Neural cell (in vitro differentiated cells): ENCODE measurements around the gene ANKFN1.
A peak's percentile ranks its signal among the peaks of the same experiment; 100 is the strongest.

ENCODE experiments used
- EP300 ChIP-seq: fragments of 450-650 bp; conservative IDR thresholded peaks from 2 replicates; pipeline ENCODE4 v1.6.1; 2014; ENCODE audit warnings: antibody characterized with exemption, mild to moderate bottlenecking, moderate library complexity; ENCODE audit not compliant: poor library complexity, severe bottlenecking
- EZH2 ChIP-seq: fragments of 200-600, 300-800 bp; shearing (Covaris generic), sonication (generic); IDR thresholded peaks from 2 replicates; pipeline ENCODE4 v1.6.1; 2014; ENCODE audit warnings: antibody characterized with exemption, low read length, borderline replicate concordance, mild to moderate bottlenecking; ENCODE audit not compliant: insufficient read depth, poor library complexity, severe bottlenecking
- MXI1 ChIP-seq: fragments of 450-650 bp; conservative IDR thresholded peaks from 2 replicates; pipeline ENCODE4 v1.6.1; 2014; ENCODE audit warnings: antibody characterized with exemption, mild to moderate bottlenecking; ENCODE audit not compliant: poor library complexity, severe bottlenecking
- POLR2AphosphoS5 ChIP-seq: IDR thresholded peaks from 2 replicates; pipeline ENCODE4 v1.6.1; 2012
- RAD21 ChIP-seq: fragments of 450-650 bp; conservative IDR thresholded peaks from 2 replicates; pipeline ENCODE4 v1.6.1; 2014; ENCODE audit warnings: antibody characterized with exemption, mild to moderate bottlenecking, moderate library complexity
- SMC3 ChIP-seq: fragments of 450-650 bp; conservative IDR thresholded peaks from 2 replicates; pipeline ENCODE4 v1.6.1; 2014; ENCODE audit warnings: antibody characterized with exemption, mild to moderate bottlenecking, moderate library complexity; ENCODE audit not compliant: poor library complexity
- TAF1 ChIP-seq: IDR thresholded peaks from 2 replicates; pipeline ENCODE4 v1.6.1; 2012; ENCODE audit warnings: low read depth
- TF ChIP-seq, protein P1 (sequence below): fragments of 450-650 bp; IDR thresholded peaks from 2 replicates; pipeline ENCODE4 v1.5.1; 2014; ENCODE audit warnings: antibody characterized with exemption, mild to moderate bottlenecking, moderate library complexity; ENCODE audit not compliant: poor library complexity, severe bottlenecking
- TF ChIP-seq, protein P2 (sequence below): IDR thresholded peaks from 2 replicates; pipeline ENCODE4 v1.6.1; 2012; ENCODE audit warnings: borderline replicate concordance

DNA sequence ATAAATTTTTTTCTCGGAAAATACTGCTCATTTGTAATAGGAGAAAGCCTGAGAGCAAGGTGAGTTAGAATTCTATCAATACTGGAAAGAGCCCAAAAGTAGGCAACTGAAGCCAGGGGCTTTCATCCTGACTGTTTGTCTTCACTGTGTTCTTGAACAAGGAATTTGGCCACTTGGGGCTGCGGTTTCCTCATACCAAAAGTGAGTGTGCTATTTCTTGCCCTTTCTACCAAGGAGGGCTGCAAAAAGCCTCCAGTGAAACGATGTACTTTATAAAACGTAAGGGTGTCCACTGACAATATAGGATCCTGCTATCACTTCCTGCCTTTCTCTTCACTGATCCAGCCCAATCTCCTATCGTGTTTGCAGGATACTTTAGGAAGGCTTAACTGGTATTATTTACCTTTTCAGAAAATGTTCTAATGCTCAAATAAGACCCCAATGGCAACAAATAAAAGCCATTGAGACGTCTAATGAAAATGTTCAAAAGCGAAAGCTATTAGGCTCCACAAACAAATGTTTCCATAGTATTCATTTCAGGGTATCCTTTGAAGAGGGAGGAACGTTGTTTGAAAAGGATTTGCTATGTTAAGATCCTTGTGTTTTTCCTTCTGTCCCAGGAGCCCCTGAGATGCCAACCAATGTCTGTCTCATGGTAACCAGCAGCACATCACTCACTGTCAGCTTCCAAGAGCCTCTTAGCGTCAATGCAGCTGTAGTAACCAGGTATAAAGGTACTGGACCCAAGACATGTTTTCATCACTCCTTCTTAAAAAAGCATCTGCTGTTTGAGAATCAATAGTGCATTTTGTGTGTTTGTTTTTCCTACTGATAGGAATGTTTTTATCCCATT is 220.9 kb downstream of the ANKFN1 start:
- TF ChIP-seq EP300: peak; percentile 72
- no peak for TF ChIP-seq SMC3
- TF ChIP-seq, protein P1, sequence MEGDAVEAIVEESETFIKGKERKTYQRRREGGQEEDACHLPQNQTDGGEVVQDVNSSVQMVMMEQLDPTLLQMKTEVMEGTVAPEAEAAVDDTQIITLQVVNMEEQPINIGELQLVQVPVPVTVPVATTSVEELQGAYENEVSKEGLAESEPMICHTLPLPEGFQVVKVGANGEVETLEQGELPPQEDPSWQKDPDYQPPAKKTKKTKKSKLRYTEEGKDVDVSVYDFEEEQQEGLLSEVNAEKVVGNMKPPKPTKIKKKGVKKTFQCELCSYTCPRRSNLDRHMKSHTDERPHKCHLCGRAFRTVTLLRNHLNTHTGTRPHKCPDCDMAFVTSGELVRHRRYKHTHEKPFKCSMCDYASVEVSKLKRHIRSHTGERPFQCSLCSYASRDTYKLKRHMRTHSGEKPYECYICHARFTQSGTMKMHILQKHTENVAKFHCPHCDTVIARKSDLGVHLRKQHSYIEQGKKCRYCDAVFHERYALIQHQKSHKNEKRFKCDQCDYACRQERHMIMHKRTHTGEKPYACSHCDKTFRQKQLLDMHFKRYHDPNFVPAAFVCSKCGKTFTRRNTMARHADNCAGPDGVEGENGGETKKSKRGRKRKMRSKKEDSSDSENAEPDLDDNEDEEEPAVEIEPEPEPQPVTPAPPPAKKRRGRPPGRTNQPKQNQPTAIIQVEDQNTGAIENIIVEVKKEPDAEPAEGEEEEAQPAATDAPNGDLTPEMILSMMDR: no peak
- TF ChIP-seq EZH2: no peak
- no peak for TF ChIP-seq RAD21
- TF ChIP-seq TAF1: no peak
- no peak for TF ChIP-seq MXI1
- peak; percentile 43 for TF ChIP-seq POLR2AphosphoS5
- TF ChIP-seq, protein P2, sequence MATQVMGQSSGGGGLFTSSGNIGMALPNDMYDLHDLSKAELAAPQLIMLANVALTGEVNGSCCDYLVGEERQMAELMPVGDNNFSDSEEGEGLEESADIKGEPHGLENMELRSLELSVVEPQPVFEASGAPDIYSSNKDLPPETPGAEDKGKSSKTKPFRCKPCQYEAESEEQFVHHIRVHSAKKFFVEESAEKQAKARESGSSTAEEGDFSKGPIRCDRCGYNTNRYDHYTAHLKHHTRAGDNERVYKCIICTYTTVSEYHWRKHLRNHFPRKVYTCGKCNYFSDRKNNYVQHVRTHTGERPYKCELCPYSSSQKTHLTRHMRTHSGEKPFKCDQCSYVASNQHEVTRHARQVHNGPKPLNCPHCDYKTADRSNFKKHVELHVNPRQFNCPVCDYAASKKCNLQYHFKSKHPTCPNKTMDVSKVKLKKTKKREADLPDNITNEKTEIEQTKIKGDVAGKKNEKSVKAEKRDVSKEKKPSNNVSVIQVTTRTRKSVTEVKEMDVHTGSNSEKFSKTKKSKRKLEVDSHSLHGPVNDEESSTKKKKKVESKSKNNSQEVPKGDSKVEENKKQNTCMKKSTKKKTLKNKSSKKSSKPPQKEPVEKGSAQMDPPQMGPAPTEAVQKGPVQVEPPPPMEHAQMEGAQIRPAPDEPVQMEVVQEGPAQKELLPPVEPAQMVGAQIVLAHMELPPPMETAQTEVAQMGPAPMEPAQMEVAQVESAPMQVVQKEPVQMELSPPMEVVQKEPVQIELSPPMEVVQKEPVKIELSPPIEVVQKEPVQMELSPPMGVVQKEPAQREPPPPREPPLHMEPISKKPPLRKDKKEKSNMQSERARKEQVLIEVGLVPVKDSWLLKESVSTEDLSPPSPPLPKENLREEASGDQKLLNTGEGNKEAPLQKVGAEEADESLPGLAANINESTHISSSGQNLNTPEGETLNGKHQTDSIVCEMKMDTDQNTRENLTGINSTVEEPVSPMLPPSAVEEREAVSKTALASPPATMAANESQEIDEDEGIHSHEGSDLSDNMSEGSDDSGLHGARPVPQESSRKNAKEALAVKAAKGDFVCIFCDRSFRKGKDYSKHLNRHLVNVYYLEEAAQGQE: peak; percentile 18
